ENCODE results near the gene IFIT2.
"Not testable (repeated sequence)": the region's sequence is repeated elsewhere in the genome, so short reads cannot be mapped to it uniquely, and the experiment has no call there.

Gene IFIT2

DNA sequence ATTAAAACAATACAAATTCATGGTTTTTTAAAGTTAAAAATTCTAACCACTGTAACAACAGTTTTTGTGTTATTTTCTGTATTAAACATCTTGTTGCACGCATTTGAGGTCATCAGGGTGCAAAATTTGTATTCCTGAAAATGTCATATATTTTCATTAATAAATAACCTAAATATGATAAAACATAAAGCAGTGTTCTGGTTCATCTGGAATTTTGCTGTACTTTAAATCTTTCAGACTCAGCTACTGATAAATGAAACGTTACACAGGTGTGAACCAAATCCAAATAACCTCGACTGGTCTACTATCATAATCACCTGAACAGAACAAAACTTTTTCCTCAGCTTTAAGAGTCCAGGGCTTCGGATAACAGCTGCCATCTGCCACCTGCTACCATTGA lies 6.9 kb downstream of the IFIT2 start:
- DNase-seq (ENCODE audit: low read depth): no peak

DNA sequence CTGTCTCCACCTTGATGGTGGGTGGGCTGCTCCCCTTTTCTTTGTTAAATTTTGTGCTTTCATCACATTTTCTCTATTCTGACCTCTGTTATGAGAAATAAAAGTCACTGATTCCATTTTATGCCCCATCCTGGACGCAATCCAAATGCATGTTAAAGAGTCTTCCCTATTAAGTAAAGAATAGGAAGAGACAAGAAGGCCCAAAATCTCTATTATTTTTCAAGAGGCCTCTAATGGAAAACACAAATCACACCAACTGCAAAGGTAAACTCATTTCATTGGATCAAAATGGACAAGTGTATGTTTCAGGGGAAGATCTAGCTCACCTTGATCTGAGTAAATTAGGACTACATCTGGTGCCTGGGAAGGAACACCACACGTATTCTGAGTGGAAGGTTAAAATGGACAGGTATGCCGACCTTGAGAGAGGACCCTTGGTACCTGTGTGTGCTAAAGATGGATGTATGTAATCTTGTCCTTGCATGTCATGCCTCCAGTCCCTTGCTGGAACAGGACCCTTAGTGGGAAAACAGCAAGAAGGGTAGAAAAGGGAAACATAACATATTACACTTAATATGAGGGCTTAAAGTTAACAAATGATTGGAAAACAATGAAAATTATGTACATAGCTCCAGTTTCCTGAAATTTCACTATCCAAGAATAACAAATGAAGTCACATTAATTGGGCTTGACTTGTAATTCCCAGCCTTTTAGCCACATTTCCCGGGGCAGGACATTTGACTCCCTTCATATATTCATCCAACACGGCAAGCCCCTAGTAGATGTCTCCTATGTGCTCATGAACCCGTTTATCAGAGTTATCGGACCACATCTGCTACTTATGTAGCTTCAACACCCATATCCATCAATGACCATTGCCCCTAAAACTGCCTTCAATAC lies 7.6 kb downstream of the IFIT2 start:
- DNase-seq (ENCODE audit: low read depth): no peak

- DNase-seq (ENCODE audit: low read depth): no peak
These were observed 8.4 kb downstream of the IFIT2 start for GRCh38 chr10:89310056-89310893.

GRCh38 chr10:89312973-89313372 lies 11.1 kb downstream of the IFIT2 start:
- no peak for DNase-seq (ENCODE audit: low read depth)

- DNase-seq (ENCODE audit: low read depth): no peak
These were observed 12.8 kb downstream of the IFIT2 start for GRCh38 chr10:89314676-89315075.

DNA sequence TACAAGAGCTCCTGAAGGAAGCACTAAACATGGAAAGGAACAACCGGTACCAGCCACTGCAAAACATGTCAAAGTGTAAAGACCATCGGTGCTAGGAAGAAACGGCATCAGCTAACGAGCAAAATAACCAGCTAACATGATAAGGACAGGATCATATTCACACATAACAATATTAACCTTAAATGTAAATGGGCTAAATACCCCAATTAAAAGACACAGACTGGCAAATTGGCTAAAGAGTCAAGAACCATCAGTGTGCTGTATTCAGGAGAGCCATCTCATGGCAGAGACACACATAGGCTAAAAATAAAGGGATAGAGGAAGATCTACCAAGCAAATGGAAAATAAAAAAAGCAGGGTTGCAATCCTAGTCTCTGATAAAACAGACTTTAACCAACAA lies 16.2 kb downstream of the IFIT2 start:
- not testable (repeated sequence) for DNase-seq (ENCODE audit: low read depth)

DNA sequence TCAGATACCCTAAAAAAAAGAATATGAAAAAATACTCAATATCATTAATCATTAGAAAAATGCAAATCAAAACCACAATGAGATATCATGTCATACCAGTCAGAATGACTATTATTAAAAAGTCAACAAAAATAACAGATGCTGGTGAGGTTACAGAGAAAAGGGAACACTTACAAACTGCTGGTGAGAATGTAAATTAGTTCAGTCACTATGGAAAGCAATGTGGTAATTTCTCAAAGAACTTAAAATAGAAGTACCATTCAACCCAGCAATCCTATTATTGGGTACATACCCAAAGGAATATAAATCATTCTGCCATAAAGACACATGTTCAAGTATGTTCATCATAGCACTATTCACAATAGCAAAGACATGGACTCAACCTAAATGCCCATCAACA lies 23.2 kb downstream of the IFIT2 start:
- DNase-seq (ENCODE audit: low read depth): not testable (repeated sequence)

GRCh38 chr10:89325856-89326255 lies 24.0 kb downstream of the IFIT2 start:
- not testable (repeated sequence) for DNase-seq (ENCODE audit: low read depth)

DNA sequence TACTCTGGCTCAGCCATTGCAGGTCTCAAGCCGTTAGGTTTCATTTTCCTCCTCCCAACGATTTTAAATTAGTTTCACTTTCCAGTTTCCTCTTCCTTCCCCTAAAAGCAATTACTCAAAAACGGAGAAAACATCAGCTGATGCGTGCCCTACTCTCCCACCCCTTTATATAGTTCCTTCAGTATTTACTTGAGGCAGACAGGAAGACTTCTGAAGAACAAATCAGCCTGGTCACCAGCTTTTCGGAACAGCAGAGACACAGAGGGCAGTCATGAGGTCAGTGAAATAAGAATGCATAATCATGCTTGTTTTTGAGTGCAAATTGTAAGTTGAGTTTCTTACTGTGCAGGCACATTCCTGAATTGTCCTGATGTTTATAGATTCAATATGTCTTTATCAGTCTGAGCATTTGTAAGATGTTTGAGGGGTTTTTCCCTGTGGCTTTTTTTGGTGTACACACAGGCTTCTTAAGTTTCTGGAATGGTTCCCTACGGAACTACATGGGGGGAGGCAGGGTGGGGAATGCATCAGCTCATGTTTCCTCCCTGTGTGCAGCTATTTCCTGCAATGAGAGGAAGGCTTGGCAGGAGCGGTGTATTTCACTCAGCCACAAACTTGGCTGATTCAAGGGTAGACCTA lies 26.1 kb downstream of the IFIT2 start, which contains the start of gene IFIT3:
Gene IFIT3 (plus strand): TSS at position 195 of the 639 bp plus-strand sequence. CDS start 77 bp downstream, at position 272.
- DNase-seq (ENCODE audit: low read depth): no peak

DNA sequence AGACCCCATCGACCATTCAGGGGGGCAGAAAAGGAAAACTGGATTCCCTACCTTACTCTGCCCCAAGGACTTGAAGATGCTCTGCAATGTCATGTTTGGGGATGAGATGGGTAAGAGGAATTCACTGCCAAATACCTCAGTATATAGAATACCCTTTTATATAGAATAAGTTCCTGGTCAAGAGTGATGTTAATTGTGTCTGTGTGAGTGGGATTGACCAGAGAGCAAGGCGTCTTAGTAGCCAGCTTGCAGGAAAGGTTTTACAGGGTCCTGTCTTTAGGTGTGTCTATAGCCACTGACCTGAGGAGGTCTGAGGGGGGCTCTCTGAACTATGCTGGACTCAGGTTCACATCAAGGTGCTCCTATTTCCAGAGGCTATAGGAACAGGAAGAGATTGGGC lies 27.3 kb downstream of the IFIT2 start:
- DNase-seq (ENCODE audit: low read depth): no peak

DNA sequence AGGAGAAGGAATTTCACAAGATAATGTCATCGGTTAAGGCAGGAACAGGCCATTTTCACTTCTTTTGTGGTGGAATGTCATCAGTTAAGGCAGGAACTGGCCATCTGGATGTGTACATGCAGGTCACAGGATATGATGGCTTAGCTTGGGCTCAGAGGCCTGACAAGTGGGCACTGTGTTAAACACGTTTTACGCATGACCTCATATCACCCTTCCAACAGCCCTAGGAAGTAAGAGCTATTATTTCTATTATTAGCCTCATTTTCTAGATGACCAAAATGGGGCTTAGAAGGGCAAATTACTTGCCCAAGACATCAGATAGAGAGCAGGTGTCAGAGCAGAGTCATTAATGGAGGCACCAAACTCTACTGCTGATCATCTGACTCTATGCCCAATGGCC lies 28.2 kb downstream of the IFIT2 start:
- not testable (repeated sequence) for DNase-seq (ENCODE audit: low read depth)

- no peak for DNase-seq (ENCODE audit: low read depth)
These were observed 28.8 kb downstream of the IFIT2 start for GRCh38 chr10:89330537-89331212.

- not testable (repeated sequence) for DNase-seq (ENCODE audit: low read depth)
These were observed 29.8 kb downstream of the IFIT2 start for GRCh38 chr10:89331487-89332122.

DNA sequence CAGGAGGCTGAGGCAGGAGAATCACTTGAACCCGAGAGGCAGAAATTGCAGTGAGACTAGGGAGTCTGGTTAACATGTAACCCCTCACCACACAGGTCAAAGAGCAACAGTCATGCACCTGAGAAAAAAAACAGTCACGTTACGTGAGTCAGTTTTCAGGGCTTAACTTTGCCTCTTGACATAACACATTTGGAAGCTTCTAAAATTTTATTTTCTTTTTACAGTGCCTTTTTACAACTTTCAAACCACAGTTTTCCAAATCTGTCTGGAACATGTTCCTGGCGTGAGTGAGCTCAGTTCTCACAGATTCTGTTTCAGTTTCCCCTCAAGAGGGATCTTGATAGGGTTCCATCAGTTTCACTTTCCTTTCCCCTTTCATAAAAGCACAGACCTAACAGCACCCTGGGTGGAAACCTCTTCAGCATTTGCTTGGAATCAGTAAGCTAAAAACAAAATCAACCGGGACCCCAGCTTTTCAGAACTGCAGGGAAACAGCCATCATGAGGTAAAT lies 30.3 kb downstream of the IFIT2 start:
- DNase-seq (ENCODE audit: low read depth): peak; percentile 32

DNA sequence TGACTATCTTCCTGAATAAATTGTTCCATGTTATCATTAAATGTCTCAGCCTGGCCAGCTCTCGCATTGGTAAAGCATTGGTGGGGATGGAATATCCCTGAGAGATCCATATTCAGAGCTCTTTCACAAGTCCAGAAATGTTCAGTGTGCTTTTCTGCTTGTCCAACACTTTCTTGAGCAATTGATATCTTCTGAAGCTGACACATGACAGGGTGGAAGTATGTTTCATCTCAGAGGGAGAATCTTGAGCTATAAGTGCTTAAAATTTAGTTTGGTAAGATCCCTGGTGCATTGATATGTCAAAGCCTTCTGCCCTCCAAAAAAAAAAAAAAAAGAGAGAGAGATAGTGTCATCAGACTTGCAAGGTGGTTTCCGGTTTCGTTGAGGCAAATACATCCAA lies 33.4 kb downstream of the IFIT2 start:
- no peak for DNase-seq (ENCODE audit: low read depth)

DNA sequence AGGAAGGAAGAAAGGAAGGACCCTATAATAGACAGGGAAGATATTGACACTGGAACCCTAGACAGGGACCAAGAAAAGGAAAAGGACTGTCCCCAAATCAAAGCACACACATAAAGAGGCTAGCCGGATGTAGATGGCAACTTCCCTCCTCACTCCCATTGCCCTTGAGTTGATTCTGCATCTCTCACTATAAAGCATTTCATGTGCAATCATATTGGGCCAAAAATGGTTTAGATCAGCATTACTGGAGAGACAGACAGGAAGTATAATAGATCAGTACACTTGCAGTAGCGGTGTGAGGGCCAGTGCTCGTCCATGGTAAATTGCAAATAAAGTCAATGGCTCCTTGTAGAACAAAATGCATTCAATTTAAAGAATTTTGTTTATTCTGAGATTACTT lies 34.4 kb downstream of the IFIT2 start:
- no peak for DNase-seq (ENCODE audit: low read depth)

GRCh38 chr10:89337484-89337883 lies 35.6 kb downstream of the IFIT2 start:
- DNase-seq (ENCODE audit: low read depth): peak; percentile 39

DNA sequence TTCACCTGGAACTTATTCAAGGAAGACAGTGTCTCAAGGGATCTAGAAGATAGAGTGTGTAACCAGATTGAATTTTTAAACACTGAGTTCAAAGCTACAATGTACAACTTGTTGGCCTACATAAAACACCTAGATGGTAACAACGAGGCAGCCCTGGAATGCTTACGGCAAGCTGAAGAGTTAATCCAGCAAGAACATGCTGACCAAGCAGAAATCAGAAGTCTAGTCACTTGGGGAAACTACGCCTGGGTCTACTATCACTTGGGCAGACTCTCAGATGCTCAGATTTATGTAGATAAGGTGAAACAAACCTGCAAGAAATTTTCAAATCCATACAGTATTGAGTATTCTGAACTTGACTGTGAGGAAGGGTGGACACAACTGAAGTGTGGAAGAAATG lies 36.9 kb downstream of the IFIT2 start:
- DNase-seq (ENCODE audit: low read depth): no peak

DNA sequence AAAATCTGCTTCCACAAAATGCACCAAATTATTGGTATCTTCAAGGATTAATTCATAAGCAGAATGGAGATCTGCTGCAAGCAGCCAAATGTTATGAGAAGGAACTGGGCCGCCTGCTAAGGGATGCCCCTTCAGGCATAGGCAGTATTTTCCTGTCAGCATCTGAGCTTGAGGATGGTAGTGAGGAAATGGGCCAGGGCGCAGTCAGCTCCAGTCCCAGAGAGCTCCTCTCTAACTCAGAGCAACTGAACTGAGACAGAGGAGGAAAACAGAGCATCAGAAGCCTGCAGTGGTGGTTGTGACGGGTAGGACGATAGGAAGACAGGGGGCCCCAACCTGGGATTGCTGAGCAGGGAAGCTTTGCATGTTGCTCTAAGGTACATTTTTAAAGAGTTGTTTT lies 38.0 kb downstream of the IFIT2 start:
- DNase-seq (ENCODE audit: low read depth): no peak

GRCh38 chr10:89341649-89342048 lies 39.8 kb downstream of the IFIT2 start:
- no peak for DNase-seq (ENCODE audit: low read depth)

All from stimulated activated CD4-positive, alpha-beta T cell treated with anti-CD3 and anti-CD28 coated beads, Interleukin-2, amount 100 ng/mL, for 4 hours (primary cell).